ENCODE measurements around the gene OR10G2.
"Not testable (repeated sequence)": the region's sequence is repeated elsewhere in the genome, so short reads cannot be mapped to it uniquely, and the experiment has no call there.

The OR10G2 gene

GRCh38 chr14:21634840-21635239, at the start of gene OR10G2:
Gene OR10G2 (minus strand): TSS chr14:21634940. CDS start chr14:21634842, 98 bp downstream.
- DNase-seq: no peak

- DNase-seq: no peak
Observed at GRCh38 chr14:21680072-21680471, 45.3 kb upstream of the OR10G2 start.

GRCh38 chr14:21675566-21675965, 40.8 kb upstream of the OR10G2 start:
- no peak for DNase-seq

GRCh38 chr14:21673718-21674117, 39.0 kb upstream of the OR10G2 start, which contains the start of gene OR4E1:
Gene OR4E1 (minus strand): TSS chr14:21673818. CDS start chr14:21670935, 2,883 bp downstream.
- DNase-seq: no peak

GRCh38 chr14:21672116-21672515, 37.4 kb upstream of the OR10G2 start:
- no peak for DNase-seq

GRCh38 chr14:21671371-21671770, 36.6 kb upstream of the OR10G2 start:
- no peak for DNase-seq

- no peak for DNase-seq
Observed at GRCh38 chr14:21669284-21669683, 34.5 kb upstream of the OR10G2 start.

GRCh38 chr14:21668377-21668776, 33.6 kb upstream of the OR10G2 start:
- DNase-seq: no peak

GRCh38 chr14:21656980-21657379, 22.2 kb upstream of the OR10G2 start:
- no peak for DNase-seq

GRCh38 chr14:21654215-21654614, 19.5 kb upstream of the OR10G2 start:
- no peak for DNase-seq

GRCh38 chr14:21653331-21653885, 18.7 kb upstream of the OR10G2 start, which contains the start of gene OR4E2:
Gene OR4E2 (plus strand): TSS chr14:21653835. CDS start chr14:21665083, 11,248 bp downstream.
- no peak for DNase-seq

GRCh38 chr14:21652209-21652808, 17.6 kb upstream of the OR10G2 start:
- no peak for DNase-seq

GRCh38 chr14:21647380-21647779, 12.6 kb upstream of the OR10G2 start:
- DNase-seq: no peak

- no peak for DNase-seq
Observed at GRCh38 chr14:21643407-21643806, 8.7 kb upstream of the OR10G2 start.

- DNase-seq: no peak
Observed at GRCh38 chr14:21642683-21643082, 7.9 kb upstream of the OR10G2 start.

GRCh38 chr14:21631084-21631483, 3.7 kb downstream of the OR10G2 start:
- DNase-seq: no peak

GRCh38 chr14:21630503-21630902, 4.2 kb downstream of the OR10G2 start:
- DNase-seq: not testable (repeated sequence)

- no peak for DNase-seq
Observed at GRCh38 chr14:21626491-21627230, 8.1 kb downstream of the OR10G2 start.

- DNase-seq: no peak
Observed at GRCh38 chr14:21617614-21618013, 17.1 kb downstream of the OR10G2 start.

- DNase-seq: no peak
Observed at GRCh38 chr14:21614240-21614639, 20.5 kb downstream of the OR10G2 start.

- DNase-seq: no peak
Observed at GRCh38 chr14:21612324-21612723, 22.4 kb downstream of the OR10G2 start.

- DNase-seq: not testable (repeated sequence)
Observed at GRCh38 chr14:21602181-21602580, 32.6 kb downstream of the OR10G2 start.

- DNase-seq: no peak
Observed at GRCh38 chr14:21589317-21589716, 45.4 kb downstream of the OR10G2 start.
